Vagina (tissue), 2 donors: ENCODE data around the gene SLC34A2.

Experiments used
- CTCF ChIP-seq, 3 experiments: fragments of 450-650 bp in 2 of 3; fragments of 200-600 bp in 1 of 3; sonication (generic) in 1 of 3; IDR thresholded peaks; one replicate each; pipeline ENCODE4 v1.5.1; 2017 to 2019; ENCODE audit warnings: antibody characterized with exemption in 3 of 3, mild to moderate bottlenecking in 2 of 3, moderate library complexity in 2 of 3
- POLR2A ChIP-seq, 2 donors: fragments of 450-650 bp; IDR thresholded peaks; one replicate each; pipeline ENCODE4 v1.6.1; 2017; ENCODE audit warnings: antibody characterized with exemption in 2 of 2, mild to moderate bottlenecking in 2 of 2, moderate library complexity in 2 of 2

- TF ChIP-seq CTCF (IDR thresholded peaks at IDR 0.05) (no peak), POLR2A (IDR thresholded peaks at IDR 0.05) (no peak)
These were observed 47.2 kb downstream of the SLC34A2 start for GRCh38 chr4:25702848-25703247.
